A549 (cell line): ENCODE measurements around the gene MGMT. TPM values are rescaled to one million over a fixed set of nuclear protein-coding genes. Genes with fewer than 3 reads are reported as not detected.

Source experiments
- ATAC-seq, 2 experiments: fragments of 200-7000 bp in 1 of 2; fragments of >200 bp in 1 of 2; cut with Nextera tagmentation in 1 of 2; cut with Tn5 transposase in 1 of 2; 3 replicates each; pipeline versions ENCODE4 v1.8.0 to v1.9.1; 2018 to 2020; ENCODE audit warnings: mild to moderate bottlenecking in 1 of 2, moderate library complexity in 1 of 2
- CTCF ChIA-PET: fragments of 300-600 bp; sonication (Branson Sonifier 250); formaldehyde crosslinking; extraction: SDS; loops from one replicate; lab custom pipeline; 2021; ENCODE audit warnings: antibody characterized with exemption, inconsistent platforms; lab: Yijun Ruan, JAX
- POLR2A ChIA-PET: fragments of 350-600 bp; formaldehyde crosslinking; extraction: SDS; loops from one replicate; lab custom pipeline; 2021; ENCODE audit warnings: antibody characterized with exemption, inconsistent platforms; lab: Yijun Ruan, JAX
- DNase-seq, 2 experiments: peaks; one replicate each; pipeline versions ENCODE4 v3.0.0 to v3.0.0-alpha.2; 2011 to 2016; ENCODE audit warnings: low read depth in 1 of 2, low spot score in 1 of 2
- FAIRE-seq: peaks from 2 replicates; lab custom pipeline; 2011; peaks lifted over from hg19 to GRCh38; lab: Jason Lieb, UNC
- H3K27ac ChIP-seq, 2 experiments: fragments of >200 bp; sonication (Bioruptor Twin); formaldehyde crosslinking; 3 replicates each; pipeline ENCODE4 v1.5.1; 2016 to 2017
- H3K4me1 ChIP-seq: fragments of >200 bp; sonication (Bioruptor Twin); formaldehyde crosslinking; 3 replicates; pipeline ENCODE4 v1.6.1; 2016
- H3K4me2 ChIP-seq: fragments of >200 bp; sonication (Bioruptor Twin); formaldehyde crosslinking; 3 replicates; pipeline ENCODE4 v1.6.1; 2016
- H3K4me3 ChIP-seq: fragments of >200 bp; sonication (Bioruptor Twin); formaldehyde crosslinking; 3 replicates; pipeline ENCODE4 v1.5.1; 2016
- H3K9me3 ChIP-seq: fragments of >200 bp; sonication (Bioruptor Twin); formaldehyde crosslinking; 3 replicates; pipeline ENCODE4 v1.6.1; 2016
- ATOH8 ChIP-seq: fragments of 250-450 bp; sonication (Bioruptor Pico); IDR thresholded peaks from 2 replicates; pipeline ENCODE4 v1.5.0; 2020; ENCODE audit warnings: low read depth, mild to moderate bottlenecking, moderate library complexity
- BHLHE40 ChIP-seq: IDR thresholded peaks from 2 replicates; pipeline ENCODE4 v1.6.1; 2012; ENCODE audit warnings: low read depth, low read length, inconsistent platforms
- CBX2 ChIP-seq: fragments of 200-600 bp; sonication (generic); IDR thresholded peaks from 2 replicates; pipeline ENCODE4 v1.6.1; 2016; ENCODE audit warnings: low read depth, mild to moderate bottlenecking, borderline replicate concordance
- CBX8 ChIP-seq: fragments of 200-600 bp; sonication (generic); IDR thresholded peaks from 2 replicates; pipeline ENCODE4 v1.6.1; 2016
- CEBPB ChIP-seq, 2 experiments: fragments of >200 bp in 1 of 2; sonication (Bioruptor Twin) in 1 of 2; formaldehyde crosslinking in 1 of 2; IDR thresholded peaks; 2 replicates each; pipeline ENCODE4 v1.6.1; 2012 to 2016
- CHD2 ChIP-seq: fragments of 150-350 bp; IDR thresholded peaks from 2 replicates; pipeline ENCODE4 v1.6.1; 2014; ENCODE audit warnings: low read length; ENCODE audit not compliant: partially characterized antibody
- CTCF ChIP-seq: fragments of >200 bp; sonication (Bioruptor Twin); formaldehyde crosslinking; IDR thresholded peaks from 3 replicates; pipeline ENCODE4 v1.5.1; 2016
- E2F6 ChIP-seq: IDR thresholded peaks from 2 replicates; pipeline ENCODE4 v1.6.1; 2012; ENCODE audit warnings: low read depth, borderline replicate concordance
- EHMT2 ChIP-seq: fragments of 200-600 bp; sonication (generic); IDR thresholded peaks from 2 replicates; pipeline ENCODE4 v1.6.1; 2016; ENCODE audit warnings: antibody characterized with exemption, low read depth, mild to moderate bottlenecking, moderate library complexity
- ESRRA ChIP-seq: fragments of 150-350 bp; IDR thresholded peaks from 2 replicates; pipeline ENCODE4 v1.6.1; 2014; ENCODE audit warnings: mild to moderate bottlenecking, low read length, borderline replicate concordance
- FOSB ChIP-seq: fragments of 250-450 bp; sonication (Bioruptor Pico); IDR thresholded peaks from 2 replicates; pipeline ENCODE4 v1.5.0; 2020; ENCODE audit warnings: mild to moderate bottlenecking, moderate library complexity
- FOSL2 ChIP-seq, 2 experiments: fragments of 450-650 bp in 1 of 2; fragments of >200 bp in 1 of 2; sonication (Bioruptor Twin) in 1 of 2; formaldehyde crosslinking; IDR thresholded peaks; 2 replicates each; pipeline versions ENCODE4 v1.5.0 to v1.6.1; 2016 to 2020; ENCODE audit warnings: mild to moderate bottlenecking in 1 of 2, moderate library complexity in 1 of 2
- GATA3 ChIP-seq: IDR thresholded peaks from 2 replicates; pipeline ENCODE4 v1.6.1; 2012; ENCODE audit warnings: borderline replicate concordance
- HDAC2 ChIP-seq: fragments of 200-600 bp; sonication (generic); IDR thresholded peaks from 2 replicates; pipeline ENCODE4 v1.6.1; 2016
- HOXB13 ChIP-seq: fragments of 250-450 bp; sonication (Bioruptor Pico); IDR thresholded peaks from 2 replicates; pipeline ENCODE4 v1.5.0; 2020; ENCODE audit warnings: low read depth, mild to moderate bottlenecking, moderate library complexity
- JUN ChIP-seq, 2 experiments: fragments of >200 bp; sonication (Bioruptor Twin); formaldehyde crosslinking; IDR thresholded peaks; 2 replicates in 1 of 2; 3 replicates in 1 of 2; pipeline ENCODE4 v1.6.1; 2016 to 2017
- JUNB ChIP-seq: fragments of >200 bp; sonication (Bioruptor Twin); formaldehyde crosslinking; IDR thresholded peaks from 2 replicates; pipeline ENCODE4 v1.6.1; 2016
- KDM5A ChIP-seq: fragments of 200-600 bp; sonication (generic); IDR thresholded peaks from 2 replicates; pipeline ENCODE4 v1.6.1; 2016; ENCODE audit warnings: antibody characterized with exemption, mild to moderate bottlenecking
- MAFK ChIP-seq: fragments of 450-650 bp; IDR thresholded peaks from 2 replicates; pipeline ENCODE4 v1.6.1; 2014; ENCODE audit not compliant: partially characterized antibody
- MYC ChIP-seq: IDR thresholded peaks from 2 replicates; pipeline ENCODE4 v1.6.1; 2012; ENCODE audit warnings: mild to moderate bottlenecking, inconsistent platforms, low read length, improper control_type of control experiment, borderline replicate concordance
- NPAS2 ChIP-seq: fragments of 250-450 bp; sonication (Bioruptor Pico); IDR thresholded peaks from 2 replicates; pipeline ENCODE4 v1.8.0; 2022; ENCODE audit warnings: mild to moderate bottlenecking, moderate library complexity, borderline replicate concordance
- POLR2AphosphoS2 ChIP-seq: conservative IDR thresholded peaks from 2 replicates; pipeline ENCODE4 v1.6.1; 2012; ENCODE audit warnings: low read length, improper control_type of control experiment, inconsistent platforms
- RAD21 ChIP-seq, 2 experiments: fragments of >200 bp in 1 of 2; sonication (Bioruptor Twin) in 1 of 2; formaldehyde crosslinking in 1 of 2; IDR thresholded peaks in 1 of 2; conservative IDR thresholded peaks in 1 of 2; 2 replicates in 1 of 2; 3 replicates in 1 of 2; pipeline ENCODE4 v1.6.1; 2012 to 2018; ENCODE audit warnings: inconsistent platforms in 1 of 2
- RCOR1 ChIP-seq: fragments of 150-350 bp; IDR thresholded peaks from 2 replicates; pipeline ENCODE4 v1.6.1; 2014; ENCODE audit warnings: antibody characterized with exemption, low read length, low read depth
- SMC3 ChIP-seq: fragments of >200 bp; sonication (Bioruptor Twin); formaldehyde crosslinking; IDR thresholded peaks from 3 replicates; pipeline ENCODE4 v1.6.1; 2018; ENCODE audit warnings: inconsistent platforms
- TFCP2L1 ChIP-seq: fragments of 250-450 bp; sonication (Bioruptor Pico); IDR thresholded peaks from 2 replicates; pipeline ENCODE4 v1.5.0; 2021; ENCODE audit warnings: mild to moderate bottlenecking
- ZFP36 ChIP-seq: fragments of 450-650 bp; IDR thresholded peaks from 2 replicates; pipeline ENCODE4 v1.6.1; 2014; ENCODE audit warnings: borderline replicate concordance; ENCODE audit not compliant: partially characterized antibody
- ZNF302 ChIP-seq: fragments of 250-450 bp; sonication (Bioruptor Pico); IDR thresholded peaks from 2 replicates; pipeline ENCODE4 v1.9.0; 2021; ENCODE audit warnings: inconsistent platforms, mild to moderate bottlenecking, moderate library complexity
- ZSCAN20 ChIP-seq: fragments of 250-450 bp; sonication (Bioruptor Pico); IDR thresholded peaks from 2 replicates; pipeline ENCODE4 v1.8.0; 2022; ENCODE audit warnings: mild to moderate bottlenecking, moderate library complexity
- WGBS: methylation state at CpG from one replicate; pipeline ENCODE4 v1.1.6; 2017; ENCODE audit errors: missing lambda C conversion rate; 5-methylcytosine and 5-hydroxymethylcytosine counted together
- polyA plus RNA-seq, 4 experiments: library from polyadenylated mRNA; depleted of rRNA in 3 of 4; stranded (reverse); fragments of >200 nt; fragmentation: RNase III in 1 of 4; extraction: RNeasy Plus Mini Kit Qiagen cat#74134 plus additional on column Dnase treatment in 1 of 4; gene quantifications; 2 replicates in 3 of 4; 3 replicates in 1 of 4; pipeline ENCODE4 v1.2.3, GENCODE V29; 2011 to 2017
- TF ChIP-seq, protein P1 (sequence below): fragments of 150-350 bp; IDR thresholded peaks from 2 replicates; pipeline ENCODE4 v1.6.1; 2014; ENCODE audit warnings: low read depth, mild to moderate bottlenecking, low read length

The MGMT gene
- polyA plus RNA-seq, 2 of the 4 experiments (the other 2 are of a cell fraction), result 4.9 to 5.2 TPM

- Histone ChIP-seq H3K4me1 (no peaks in the 10 kb centered on the region), H3K4me2 (no peak overlapping the region), H3K27ac (no peak overlapping the region), H3K4me3 (no peak overlapping the region), H3K9me3 (no peaks in the 10 kb centered on the region)
- FAIRE-seq, result no peak
- DNase-seq, result no peak
- ChIA-PET CTCF (no interaction called here), POLR2A (no interaction called here)
- TF ChIP-seq FOSL2 (IDR thresholded peaks at IDR 0.05) (no peak), FOSL2 (CRISPR knock-in tag; IDR thresholded peaks at IDR 0.05) (no peak), KDM5A (no peak), GATA3 (no peak)
- no peak for ATAC-seq
- 44% methylated on average over 7 of the region's 7 CpGs for WGBS
Observed at GRCh38 chr10:129792141-129792540, 325.1 kb downstream of the MGMT start.

GRCh38 chr10:129792864-129793263 lies 325.8 kb downstream of the MGMT start:
- Histone ChIP-seq H3K4me1 (no peaks in the 10 kb centered on the region), H3K9me3 (no peaks in the 10 kb centered on the region), H3K4me2 (no peak overlapping the region), H3K27ac (no peak overlapping the region), H3K4me3 (no peak overlapping the region)
- TF ChIP-seq RCOR1 (no peak), FOSB (CRISPR knock-in tag) (no peak), CEBPB (IDR thresholded peaks at IDR 0.05) (no peak), POLR2AphosphoS2 (no peak), JUNB (no peak), EHMT2 (no peak), MYC (no peak), JUN (IDR thresholded peaks at IDR 0.05) (no peak), CBX2 (no peak), BHLHE40 (no peak), ZFP36 (no peak), ATOH8 (no peak), ZSCAN20 (CRISPR knock-in tag) (no peak), HOXB13 (CRISPR knock-in tag) (no peak), ESRRA (no peak), RAD21 (conservative IDR thresholded peaks at IDR 0.05 in 1 of 2, IDR thresholded peaks at IDR 0.05 in 1 of 2) (no peak), NPAS2 (no peak)
- FAIRE-seq (no peak), ATAC-seq (no peak), DNase-seq (no peak)
- WGBS, result 43% methylated on average over 10 of the region's 10 CpGs
- POLR2A ChIA-PET, result no interaction called here
- CTCF ChIA-PET, result no interaction called here

DNA sequence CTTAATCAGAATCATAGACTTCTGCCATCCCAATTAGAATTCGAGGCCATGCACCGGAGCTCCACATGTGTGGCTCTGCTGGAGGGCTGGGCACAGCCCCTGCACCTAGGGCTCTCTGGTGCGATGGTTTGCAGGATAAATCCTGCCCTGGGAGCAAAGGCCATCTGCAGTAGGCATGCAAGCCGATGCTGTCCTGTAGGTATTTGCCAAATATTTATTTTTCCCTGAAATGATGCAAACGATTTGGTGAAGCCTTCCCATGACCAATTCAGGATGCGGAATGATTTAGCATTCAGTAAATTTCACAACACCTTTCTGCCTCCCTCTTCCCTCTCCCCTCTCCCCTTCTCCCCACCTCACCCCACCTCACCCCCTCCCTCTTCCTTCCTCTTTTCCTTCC lies 326.4 kb downstream of the MGMT start:
- no peak for ATAC-seq

More for the DNA sequence above, 326.4 kb downstream of the MGMT start:
- DNase-seq (no peak), FAIRE-seq (no peak)
- TF ChIP-seq SMC3 (no peak), ZNF302 (CRISPR knock-in tag) (no peak), CTCF (no peak), HDAC2 (no peak), E2F6 (no peak), TFCP2L1 (CRISPR knock-in tag) (no peak), RCOR1 (no peak), NPAS2 (no peak), MAFK (no peak), CBX8 (no peak), RAD21 (conservative IDR thresholded peaks at IDR 0.05 in 1 of 2, IDR thresholded peaks at IDR 0.05 in 1 of 2) (no peak), ZSCAN20 (CRISPR knock-in tag) (no peak), JUN (IDR thresholded peaks at IDR 0.05) (no peak), BHLHE40 (no peak), CHD2 (no peak)
- TF ChIP-seq, protein P1, sequence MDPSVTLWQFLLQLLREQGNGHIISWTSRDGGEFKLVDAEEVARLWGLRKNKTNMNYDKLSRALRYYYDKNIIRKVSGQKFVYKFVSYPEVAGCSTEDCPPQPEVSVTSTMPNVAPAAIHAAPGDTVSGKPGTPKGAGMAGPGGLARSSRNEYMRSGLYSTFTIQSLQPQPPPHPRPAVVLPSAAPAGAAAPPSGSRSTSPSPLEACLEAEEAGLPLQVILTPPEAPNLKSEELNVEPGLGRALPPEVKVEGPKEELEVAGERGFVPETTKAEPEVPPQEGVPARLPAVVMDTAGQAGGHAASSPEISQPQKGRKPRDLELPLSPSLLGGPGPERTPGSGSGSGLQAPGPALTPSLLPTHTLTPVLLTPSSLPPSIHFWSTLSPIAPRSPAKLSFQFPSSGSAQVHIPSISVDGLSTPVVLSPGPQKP, result no peak
- Histone ChIP-seq H3K4me1 (no peaks in the 10 kb centered on the region), H3K9me3 (no peaks in the 10 kb centered on the region), H3K27ac (no peak overlapping the region), H3K4me3 (no peak overlapping the region), H3K4me2 (no peak overlapping the region)
- POLR2A ChIA-PET, result no interaction called here
- WGBS, result 37% methylated on average over 6 of the region's 6 CpGs
- CTCF ChIA-PET, result no interaction called here
